G401 (cell line): Measurements from ENCODE around the gene ZNF792. TPM values are rescaled to one million over a fixed set of nuclear protein-coding genes. Genes with fewer than 3 reads are reported as not detected.
A peak's percentile ranks its signal among the peaks of the same experiment; 100 is the strongest.
"Not testable (repeated sequence)": the region's sequence is repeated elsewhere in the genome, so short reads cannot be mapped to it uniquely, and the experiment has no call there.

Experiments used
- DNase-seq: peaks from one replicate; pipeline ENCODE4 v3.0.0-alpha.2; 2015; ENCODE audit warnings: low spot score
- in situ Hi-C: cut with HindIII; loops from 2 replicates; pipeline ENCODE4 v1.10.0; 2016; ENCODE audit warnings: low sequenced_read_pairs, mixed read lengths
- total RNA-seq: library from RNA; depleted of rRNA; stranded (reverse); fragments of >200 nt; shearing (Covaris generic); gene quantifications from 2 replicates; pipeline ENCODE4 v1.2.3, GENCODE V29; 2014

The ZNF792 gene
- total RNA-seq, 1 experiment from 2014 or later: 8.3 TPM

DNA sequence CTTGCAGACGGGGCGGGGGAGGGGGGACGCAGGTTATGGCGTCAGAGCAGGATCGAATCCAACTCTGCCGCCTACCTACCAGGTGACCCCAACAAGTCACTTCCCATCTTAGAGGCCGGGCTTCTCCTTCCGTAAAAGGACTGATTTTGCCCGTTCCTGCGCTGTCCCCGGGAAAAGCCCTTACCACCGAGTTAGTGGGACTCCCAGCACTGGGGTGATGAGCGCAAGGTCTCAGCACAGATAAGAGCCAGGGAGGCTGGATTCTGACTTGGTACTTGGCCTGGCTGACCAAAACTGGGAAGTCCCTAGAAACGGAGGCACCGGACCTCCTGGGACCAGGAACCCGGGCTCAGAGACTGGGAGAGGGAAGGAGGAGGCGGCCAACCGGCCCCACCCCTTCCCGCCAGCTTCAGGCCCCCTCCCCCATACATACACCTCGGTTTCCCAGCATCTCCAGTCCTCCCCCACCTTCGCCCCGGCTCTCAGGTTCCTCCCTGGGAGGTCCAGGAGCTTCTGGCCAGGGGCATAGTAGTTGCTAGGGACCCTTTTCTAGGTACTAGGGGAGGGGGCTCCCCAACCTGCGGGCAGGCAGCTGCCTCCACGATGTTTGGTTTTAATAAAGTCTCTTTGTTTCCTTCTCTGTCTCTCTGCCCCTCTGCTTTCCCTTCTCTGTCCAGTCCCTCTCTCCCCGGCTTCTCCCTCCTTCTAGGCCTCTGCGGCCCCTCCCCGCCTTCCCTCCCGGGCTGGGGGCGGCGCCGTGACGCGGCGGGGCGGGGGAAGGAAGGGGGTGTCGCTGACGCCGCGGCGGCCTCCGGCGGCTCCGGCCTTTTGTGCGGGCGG lies 35.7 kb upstream of the ZNF792 start, which contains the start of gene GRAMD1A:
Gene GRAMD1A (plus strand): TSS at position 826 of the 840 bp plus-strand sequence. CDS start 156 bp downstream, outside the sequence.
- in situ Hi-C loops: no loop called here
- peak; percentile 84 for DNase-seq

DNA sequence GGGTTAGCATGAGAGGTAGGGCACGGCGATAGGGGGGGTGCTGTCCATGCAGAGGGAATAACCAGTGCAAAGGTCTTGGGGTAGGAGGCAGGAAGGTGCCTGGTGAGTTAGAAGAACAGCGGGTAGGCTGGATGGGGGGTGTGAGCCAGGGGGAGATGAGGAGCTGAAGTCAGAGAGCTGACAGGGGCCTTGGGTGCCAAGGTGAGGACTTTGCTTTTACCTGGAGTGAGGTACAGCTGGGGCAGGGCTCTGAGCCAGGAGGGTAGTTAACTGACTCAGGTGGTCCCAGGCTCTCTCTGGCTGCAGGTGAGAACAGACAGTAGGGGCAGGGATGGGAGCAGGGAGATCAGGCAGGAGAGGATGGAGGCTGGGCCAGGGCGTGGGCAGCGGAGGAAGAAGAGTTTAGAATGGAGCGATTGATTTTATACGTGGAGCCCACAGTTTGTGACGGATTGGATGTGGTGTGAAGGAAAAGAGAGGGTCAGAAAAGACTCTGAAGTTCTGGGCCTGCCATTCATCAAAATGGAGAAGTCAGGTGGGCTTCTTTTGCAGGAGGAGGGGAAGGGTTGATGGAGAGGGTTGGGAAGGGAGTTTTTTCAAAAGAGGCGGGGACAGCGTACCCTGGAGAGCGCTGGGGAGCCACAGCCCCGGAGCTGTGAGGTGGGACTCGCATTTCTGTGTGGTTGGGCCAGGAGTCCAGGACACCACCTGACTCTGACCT lies 34.9 kb upstream of the ZNF792 start:
- in situ Hi-C loops: no loop called here
- DNase-seq: no peak

- DNase-seq, in situ Hi-C loops: not testable (repeated sequence)
These were observed 34.2 kb upstream of the ZNF792 start for GRCh38 chr19:34998224-34998623.

- in situ Hi-C loops: no loop called here
- DNase-seq: no peak
These were observed 33.1 kb upstream of the ZNF792 start for GRCh38 chr19:34997071-34997617.

DNA sequence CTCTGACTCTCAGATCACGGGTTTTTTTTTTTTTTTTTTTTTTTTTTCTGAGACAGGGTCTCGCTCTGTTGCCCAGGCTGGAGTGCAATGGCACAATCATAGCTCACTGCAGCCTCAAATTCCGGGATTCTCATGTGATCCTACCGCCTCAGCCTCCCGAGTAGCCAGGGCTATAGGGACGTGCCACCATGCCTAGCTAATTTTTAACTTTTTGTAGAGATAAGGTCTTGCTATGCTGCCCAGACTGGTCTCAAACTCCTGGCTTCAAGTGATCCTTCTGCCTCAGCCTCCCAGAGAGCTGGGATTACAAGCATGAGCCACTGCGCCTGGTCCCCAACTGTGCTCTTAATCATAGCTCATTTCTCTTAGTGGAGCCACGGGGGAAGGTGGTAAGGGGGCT lies 31.5 kb upstream of the ZNF792 start:
- in situ Hi-C loops: no loop called here
- DNase-seq: no peak

- no peak for DNase-seq
- in situ Hi-C loops: no loop called here
These were observed 30.9 kb upstream of the ZNF792 start for GRCh38 chr19:34994643-34995541.

DNA sequence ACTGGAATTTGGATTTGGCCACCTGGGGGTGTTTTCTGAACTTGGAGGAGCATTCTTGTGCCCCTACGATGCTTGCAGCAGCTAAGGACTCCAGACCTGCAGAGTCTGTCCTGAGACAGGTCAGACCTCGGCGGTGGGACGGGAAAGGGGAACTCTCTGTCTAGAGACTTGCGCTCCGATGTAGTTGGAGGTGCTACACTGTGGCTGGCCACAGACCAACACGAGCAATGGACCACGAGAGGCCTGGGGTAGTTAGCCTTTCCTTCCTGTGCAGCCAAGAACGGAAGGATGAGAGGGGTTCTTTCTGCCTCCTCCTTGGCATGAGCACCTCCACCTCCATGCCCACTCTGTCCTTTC lies 30.2 kb upstream of the ZNF792 start:
- no peak for DNase-seq
- in situ Hi-C loops: no loop called here

- in situ Hi-C loops, DNase-seq: not testable (repeated sequence)
These were observed 28.6 kb upstream of the ZNF792 start for GRCh38 chr19:34992582-34992981.

DNA sequence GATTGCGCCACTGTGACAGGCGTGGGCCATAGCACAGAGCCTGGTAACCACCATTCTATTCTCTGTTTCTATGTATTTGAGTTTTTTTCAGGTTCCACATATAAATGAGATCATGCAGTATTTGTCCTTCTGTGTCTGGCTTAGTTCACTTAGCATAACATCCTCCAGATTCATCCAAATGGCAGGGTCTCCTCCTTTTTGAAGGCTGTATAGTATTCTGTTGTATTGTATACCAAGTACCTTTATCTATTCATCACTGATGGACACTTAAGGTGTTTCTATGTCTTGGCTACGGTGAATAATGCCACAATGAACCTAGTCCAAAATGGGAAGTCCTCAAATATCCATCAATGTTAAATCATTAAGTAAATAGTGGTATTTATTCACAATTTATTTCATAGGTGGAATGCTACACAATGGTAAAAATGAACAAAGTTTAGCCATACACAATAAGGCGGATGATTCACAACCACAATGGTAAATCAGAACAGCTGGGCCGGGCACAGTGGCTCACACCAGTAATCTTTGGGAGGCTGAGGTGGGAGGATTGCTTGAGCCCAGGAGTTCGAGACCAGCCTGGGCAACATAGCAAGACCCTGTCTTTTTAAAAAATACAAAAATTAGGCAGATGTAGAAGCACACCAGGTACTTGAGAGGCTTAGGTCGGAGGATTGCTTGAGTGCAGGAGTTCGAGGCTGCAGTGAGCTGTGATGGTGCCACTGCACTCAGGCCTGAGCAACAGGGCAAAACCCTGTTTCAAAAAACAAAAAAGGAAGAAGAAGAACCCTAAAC lies 27.7 kb upstream of the ZNF792 start:
- in situ Hi-C loops: no loop called here
- no peak for DNase-seq

DNA sequence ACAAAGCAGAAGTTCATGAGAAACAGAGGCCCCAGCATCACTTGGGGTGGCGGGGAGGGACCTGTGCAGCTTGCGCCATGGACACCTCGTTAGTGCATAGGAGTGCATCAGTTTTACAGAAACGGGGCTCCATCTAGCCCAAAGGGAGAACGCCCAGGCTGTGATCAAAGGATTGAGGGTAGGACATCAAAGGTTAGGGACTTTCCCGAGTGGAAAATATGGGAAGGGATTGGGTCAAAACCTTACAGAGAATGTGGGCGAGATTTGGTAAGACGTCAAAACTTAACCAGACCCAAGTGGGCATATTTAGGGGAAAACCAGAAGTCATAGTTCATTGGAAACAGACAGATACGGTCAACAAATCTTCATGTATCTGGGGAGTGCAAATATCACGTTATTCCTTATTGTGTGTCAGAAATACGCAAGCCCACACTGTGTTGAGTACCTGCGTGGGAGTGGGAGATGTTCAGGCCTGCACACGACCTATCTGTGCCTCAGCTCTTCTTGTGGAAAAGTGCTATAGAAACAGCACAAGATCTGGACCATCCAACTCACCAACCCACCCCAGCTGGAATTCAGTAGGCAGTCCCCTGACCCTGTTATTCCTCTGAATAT lies 26.7 kb upstream of the ZNF792 start:
- DNase-seq: no peak
- in situ Hi-C loops: no loop called here

GRCh38 chr19:34989298-34989697 lies 25.3 kb upstream of the ZNF792 start:
- in situ Hi-C loops: no loop called here
- DNase-seq: no peak

DNA sequence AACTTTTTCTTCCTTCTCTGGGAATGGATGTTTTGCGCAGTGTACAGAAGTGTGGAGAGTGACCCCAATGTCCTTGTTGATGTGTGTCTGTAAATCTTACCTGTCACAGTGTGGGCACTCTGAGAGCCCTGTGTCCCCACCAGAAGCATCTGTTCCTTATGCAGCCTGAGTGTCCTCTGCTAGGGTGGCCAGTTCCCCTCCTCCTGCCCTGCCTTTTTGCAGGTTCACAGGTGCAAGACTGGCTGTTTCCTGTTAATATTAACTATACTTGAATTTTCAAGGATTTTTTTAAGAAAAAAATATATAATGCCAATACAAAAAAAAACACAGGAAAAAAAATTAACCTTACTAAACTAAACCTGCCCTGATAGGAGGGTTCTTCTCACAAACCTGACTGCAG lies 24.1 kb upstream of the ZNF792 start:
- DNase-seq: no peak
- in situ Hi-C loops: no loop called here

DNA sequence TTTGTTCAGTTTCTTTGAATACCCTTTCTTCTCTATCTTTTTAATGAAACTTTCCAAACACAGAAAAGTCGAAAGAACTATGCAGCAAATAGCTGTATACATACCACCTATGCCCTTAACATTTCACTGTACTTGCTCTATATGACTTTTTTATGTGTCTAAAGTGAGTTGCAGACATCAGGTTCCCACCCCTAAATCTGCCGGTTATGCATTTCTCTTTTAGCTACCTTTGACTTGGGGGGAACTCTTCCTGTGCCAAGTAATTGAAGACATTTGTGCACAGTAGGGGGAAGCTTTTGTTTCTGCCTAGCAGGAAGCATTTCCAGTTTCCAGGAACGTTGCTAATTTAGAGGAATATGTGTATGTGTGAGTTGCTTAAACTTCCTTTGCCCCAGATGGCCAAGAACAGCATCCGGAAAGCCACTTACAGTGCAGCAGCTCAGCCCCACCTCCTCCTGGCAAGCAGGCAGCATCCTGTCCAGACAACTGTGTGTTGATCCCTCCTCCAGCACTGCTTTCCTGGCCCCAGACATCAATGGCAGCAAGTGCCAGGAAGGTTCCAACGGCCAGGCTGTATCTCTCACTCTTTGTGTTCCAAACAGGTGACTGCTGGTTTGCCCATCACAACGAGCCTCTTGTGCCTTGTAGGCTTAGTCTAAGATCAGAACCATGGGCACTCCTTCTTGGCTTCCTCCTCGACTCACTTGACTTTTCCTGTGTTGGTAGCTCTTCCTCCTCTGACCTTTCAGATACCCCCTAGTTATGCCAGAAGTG lies 21.4 kb upstream of the ZNF792 start:
- in situ Hi-C loops: no loop called here
- peak; percentile 96 for DNase-seq

DNA sequence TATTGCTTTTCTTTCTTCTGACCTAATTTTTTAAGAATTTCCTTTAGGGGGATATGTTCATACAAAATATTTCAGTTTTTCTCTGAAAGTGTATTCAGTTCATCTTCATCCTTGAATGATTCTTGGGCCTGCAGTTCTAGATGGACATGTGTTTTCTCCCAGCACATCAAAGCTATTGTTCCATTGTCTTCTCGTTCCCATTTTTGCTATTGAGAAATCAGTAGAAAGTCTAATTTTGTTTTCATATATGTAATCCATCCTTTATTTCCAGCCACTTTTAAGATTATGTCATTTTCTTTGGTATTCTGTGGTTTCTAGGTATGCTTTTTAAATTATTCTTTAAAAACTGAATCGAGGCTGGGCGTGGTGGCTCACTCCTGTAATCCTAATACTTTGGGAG lies 20.3 kb upstream of the ZNF792 start:
- in situ Hi-C loops: no loop called here
- DNase-seq: no peak

DNA sequence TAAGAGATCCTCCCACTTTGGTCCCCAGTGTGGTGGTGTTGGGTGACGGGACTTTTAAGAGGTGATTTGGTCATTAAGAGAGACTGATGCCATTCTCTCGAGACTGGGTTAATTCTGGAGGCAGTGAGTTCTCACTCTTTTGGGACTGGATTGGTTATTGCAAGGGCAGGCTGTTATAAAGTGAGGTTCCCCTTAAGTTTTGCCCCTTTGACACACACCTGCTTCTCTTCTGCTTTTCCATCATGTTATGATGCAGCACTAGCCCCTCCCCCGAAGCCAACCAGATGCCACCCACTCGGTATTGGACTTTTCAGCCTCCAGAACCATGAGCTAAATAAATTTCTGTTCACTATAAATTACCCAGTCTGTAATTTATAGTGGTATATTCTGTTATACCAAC lies 19.8 kb upstream of the ZNF792 start:
- in situ Hi-C loops: no loop called here
- DNase-seq: no peak

DNA sequence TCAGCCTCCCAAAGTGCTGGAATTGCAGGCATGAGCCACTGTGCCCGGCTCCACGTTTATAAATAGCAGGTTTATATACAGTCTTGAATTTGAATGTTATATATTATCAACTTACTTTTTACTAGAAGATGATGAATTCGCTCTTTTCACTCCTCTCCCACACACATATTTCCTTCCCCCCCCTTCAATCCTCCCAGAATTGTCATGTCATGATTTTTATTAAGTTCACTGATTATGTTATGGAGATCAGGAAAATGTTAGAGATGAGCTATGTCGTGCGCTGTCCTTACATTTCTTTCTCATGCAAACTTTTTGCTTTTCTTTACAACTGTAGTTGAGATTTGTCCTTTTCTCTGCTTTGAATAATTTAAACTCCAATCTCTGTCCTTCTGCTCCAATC lies 18.2 kb upstream of the ZNF792 start:
- DNase-seq: no peak
- in situ Hi-C loops: no loop called here

DNA sequence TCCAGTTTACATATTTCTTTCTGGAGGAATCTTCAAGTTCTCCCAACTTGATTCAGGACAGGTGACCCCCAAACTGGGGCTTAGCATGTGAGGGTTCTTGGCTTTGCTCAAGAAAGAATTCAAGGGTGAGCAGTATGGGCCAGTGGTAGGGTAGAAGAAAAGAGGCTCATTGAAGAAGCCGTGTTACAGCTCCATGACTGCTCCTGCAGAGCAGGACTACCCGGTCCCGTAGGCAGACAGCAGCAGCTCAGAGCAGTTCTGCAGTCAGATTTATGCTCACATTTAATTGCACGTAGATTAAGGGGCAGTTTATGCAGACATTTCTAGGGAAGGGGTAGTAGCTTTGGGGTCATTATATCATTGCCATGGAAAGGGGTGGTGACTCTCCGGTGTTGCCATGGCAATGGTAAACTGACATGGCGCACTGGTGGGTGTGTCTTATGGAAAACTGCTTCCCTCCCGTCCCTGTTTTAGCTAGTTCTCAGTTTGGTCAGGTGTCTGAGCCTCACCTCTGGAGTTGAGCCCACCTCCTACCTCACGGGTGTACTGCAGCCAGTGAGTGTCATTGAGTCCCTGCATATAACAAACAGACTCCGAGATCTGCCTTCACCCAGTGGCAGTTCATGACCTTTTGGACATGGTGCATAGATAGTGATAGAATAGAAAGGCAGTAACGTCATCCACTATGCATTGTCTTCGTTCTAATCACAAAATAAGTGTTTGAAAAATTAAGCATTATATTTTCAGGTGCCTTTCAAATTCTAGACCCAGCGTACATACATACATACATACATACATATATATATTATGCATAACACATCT lies 16.0 kb upstream of the ZNF792 start:
- DNase-seq: no peak
- in situ Hi-C loops: no loop called here
